Common myeloid progenitor, CD34-positive (primary cell): Measurements from ENCODE around the gene BBX.

Source experiments
- CTCF ChIA-PET: fragments of 350-600 bp; sonication (Branson Sonifier 250); formaldehyde crosslinking; loops from one replicate; lab custom pipeline; 2021; ENCODE audit warnings: antibody characterized with exemption; lab: Charles Lee
- POLR2A ChIA-PET: fragments of 350-600 bp; sonication (Branson Sonifier 250); formaldehyde crosslinking; loops from one replicate; lab custom pipeline; 2021; ENCODE audit warnings: antibody characterized with exemption; lab: Charles Lee
- DNase-seq, 3 donors: peaks; one replicate each; pipeline versions ENCODE4 v3.0.0 to v3.0.0-alpha.2; 2013
- H3K27ac ChIP-seq, 2 experiments: 1 replicate in 1 of 2; 2 replicates in 1 of 2; pipeline ENCODE4 v1.7.0; 2013; ENCODE audit warnings: inconsistent platforms in 2 of 2, low read length in 2 of 2, mild to moderate bottlenecking in 2 of 2, low read depth in 1 of 2, moderate library complexity in 1 of 2; ENCODE audit not compliant: severe bottlenecking in 2 of 2, insufficient read depth in 1 of 2, poor library complexity in 1 of 2
- H3K27me3 ChIP-seq, 5 experiments: replicated peaks in 2 of 5; 1 replicate in 3 of 5; 2 replicates in 2 of 5; pipeline versions ENCODE4 v1.6.1 to v1.7.0; 2013; ENCODE audit warnings: low read length in 4 of 5, mild to moderate bottlenecking in 2 of 5, moderate library complexity in 2 of 5, inconsistent platforms in 1 of 5; ENCODE audit not compliant: insufficient read depth in 5 of 5, control insufficient read depth in 4 of 5
- H3K36me3 ChIP-seq, 4 experiments: 1 replicate in 2 of 4; 2 replicates in 2 of 4; pipeline versions ENCODE4 v1.6.1 to v1.7.0; 2013; ENCODE audit warnings: low read length in 3 of 4, control low read depth in 1 of 4, mild to moderate bottlenecking in 1 of 4; ENCODE audit not compliant: control insufficient read depth in 4 of 4, insufficient read depth in 4 of 4
- H3K4me1 ChIP-seq, 4 experiments: 1 replicate in 3 of 4; 2 replicates in 1 of 4; pipeline versions ENCODE4 v1.6.1 to v1.7.1; 2013; ENCODE audit warnings: low read length in 3 of 4, mild to moderate bottlenecking in 3 of 4, control low read depth in 1 of 4, inconsistent platforms in 1 of 4, moderate library complexity in 1 of 4; ENCODE audit not compliant: control insufficient read depth in 4 of 4, insufficient read depth in 4 of 4; ENCODE audit errors: control extremely low read depth in 1 of 4
- H3K4me3 ChIP-seq, 7 experiments: 1 replicate in 4 of 7; 2 replicates in 3 of 7; pipeline versions ENCODE4 v1.5.1 to v1.7.0; 2013; ENCODE audit warnings: mild to moderate bottlenecking in 7 of 7, low read length in 6 of 7, moderate library complexity in 6 of 7, inconsistent platforms in 2 of 7, low read depth in 2 of 7, control low read depth in 1 of 7; ENCODE audit not compliant: insufficient read depth in 4 of 7, control insufficient read depth in 1 of 7; ENCODE audit errors: extremely low read depth in 1 of 7
- H3K9me3 ChIP-seq, 5 experiments: 1 replicate in 4 of 5; 2 replicates in 1 of 5; pipeline versions ENCODE4 v1.6.1 to v1.7.1; 2013; ENCODE audit warnings: low read length in 4 of 5, mild to moderate bottlenecking in 2 of 5, inconsistent platforms in 1 of 5, low read depth in 1 of 5, moderate library complexity in 1 of 5; ENCODE audit not compliant: control insufficient read depth in 4 of 5, insufficient read depth in 2 of 5; ENCODE audit errors: control extremely low read depth in 1 of 5
- WGBS: methylation state at CpG from one replicate; pipeline ENCODE4 v1.1.5; 2013; ENCODE audit not compliant: insufficient coverage; 5-methylcytosine and 5-hydroxymethylcytosine counted together

Gene BBX

DNA sequence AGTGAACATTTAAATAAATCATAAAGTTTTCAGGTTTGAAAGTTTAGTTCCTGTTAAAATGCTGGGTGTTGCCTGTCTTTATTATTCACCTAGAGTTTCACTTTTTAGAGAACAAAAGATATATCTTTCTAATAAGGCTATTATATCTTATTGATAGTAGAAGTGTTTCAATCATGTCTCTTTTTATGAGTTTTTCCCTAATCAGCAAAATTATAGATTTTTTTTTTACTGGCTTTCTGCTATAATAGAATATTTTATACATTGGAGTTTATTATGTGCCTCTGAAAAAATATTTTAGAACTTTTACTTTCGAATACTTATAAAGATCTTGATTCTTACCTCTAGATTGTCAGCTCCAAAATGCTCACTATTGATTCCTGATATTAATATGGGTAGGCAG lies 131.5 kb downstream of the BBX start:
- POLR2A ChIA-PET: no interaction called here
- DNase-seq: no peak
- Histone ChIP-seq H3K27me3 (no peaks in the 10 kb centered on the region), H3K9me3 (no peaks in the 10 kb centered on the region), H3K27ac (no peak overlapping the region), H3K4me3 (no peak overlapping the region), H3K36me3 (peaks cover 0 to 7% (median 3%) of the 10 kb centered on the region in 4 experiments), H3K4me1 (no peaks in the 10 kb centered on the region)
- CTCF ChIA-PET: no interaction called here
- no CpG with 5 or more reads among the region's 1 CpG for WGBS

DNA sequence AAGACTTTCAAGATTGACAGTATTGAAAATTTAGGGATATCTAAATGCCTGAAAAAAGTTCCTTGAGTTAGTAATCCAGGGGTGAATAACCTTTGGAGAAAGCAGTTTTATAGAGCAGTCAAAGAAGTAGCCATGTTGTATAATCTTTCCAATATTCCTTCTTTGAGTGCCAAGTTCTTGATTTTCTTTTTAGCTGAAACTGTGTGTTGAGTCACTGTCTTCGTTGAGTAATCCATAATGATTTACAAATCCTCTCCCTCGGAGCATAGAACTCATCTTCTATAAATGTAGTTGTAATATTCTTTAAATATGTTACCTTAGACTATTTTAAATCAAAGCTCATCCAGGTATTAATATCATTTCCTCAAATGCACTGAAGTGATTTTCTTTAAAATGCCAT lies 135.2 kb downstream of the BBX start:
- CTCF ChIA-PET: interaction anchor here (1.2 to 3.8 kb wide), 6 partner anchors 12 to 84 kb away, joined by 3 to 23 read pairs (median 4); no protein-coding TSS in a partner anchor
- Histone ChIP-seq H3K27me3 (no peaks in the 10 kb centered on the region), H3K4me1 (no peaks in the 10 kb centered on the region), H3K4me3 (no peak overlapping the region), H3K36me3 (peaks cover 0 to 4% (median 1%) of the 10 kb centered on the region in 4 experiments), H3K9me3 (no peaks in the 10 kb centered on the region), H3K27ac (no peak overlapping the region)
- no peak for DNase-seq
- WGBS: no CpG with 5 or more reads among the region's 2 CpGs
- POLR2A ChIA-PET: no interaction called here

DNA sequence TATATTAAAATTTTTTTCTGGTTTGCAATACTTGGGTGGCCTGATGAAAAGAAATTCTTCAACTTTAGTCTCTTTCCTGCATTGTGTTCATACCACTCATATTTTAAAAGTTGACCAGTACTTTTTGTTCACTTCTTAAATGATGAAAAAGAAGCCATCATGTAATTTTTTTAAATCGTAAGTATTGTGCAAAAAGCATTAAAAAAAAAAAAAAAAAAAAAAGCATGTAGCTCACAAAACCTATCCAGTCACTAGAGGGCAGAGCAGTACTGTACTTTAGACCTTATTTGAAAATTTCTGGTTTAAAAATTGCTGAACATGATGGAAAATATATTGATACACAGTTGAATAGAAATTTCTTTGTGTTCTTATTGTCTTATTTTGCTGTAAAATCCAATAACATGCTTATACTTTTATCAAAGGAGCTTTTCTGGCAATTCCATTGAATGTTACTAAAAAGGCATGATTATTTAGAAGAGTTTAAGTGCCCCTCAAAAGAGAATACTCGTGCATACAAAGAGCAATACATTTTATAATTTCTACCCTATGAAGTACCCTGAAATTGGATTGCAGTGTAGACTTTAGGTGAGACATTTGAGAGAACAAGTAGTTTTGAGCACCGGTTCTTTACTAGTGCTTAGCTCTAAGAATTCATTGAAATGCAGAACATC lies 137.7 kb downstream of the BBX start:
- H3K4me3 ChIP-seq: no peak overlapping the region
- no peaks in the 10 kb centered on the region for H3K27me3 ChIP-seq
- DNase-seq: peak; percentile 35 to 71 (median 63)
- WGBS: no CpG with 5 or more reads among the region's 3 CpGs
- no peaks in the 10 kb centered on the region for H3K9me3 ChIP-seq
- no peaks in the 10 kb centered on the region for H3K4me1 ChIP-seq
- POLR2A ChIA-PET: no interaction called here
- peaks cover 0 to 2% (median 0%) of the 10 kb centered on the region in 4 experiments for H3K36me3 ChIP-seq
- CTCF ChIA-PET: interaction anchor here (0.8 to 4.1 kb wide), 21 partner anchors 8 to 817 kb away, joined by 3 to 28 read pairs (median 4); no protein-coding TSS in a partner anchor
- H3K27ac ChIP-seq: no peak overlapping the region

DNA sequence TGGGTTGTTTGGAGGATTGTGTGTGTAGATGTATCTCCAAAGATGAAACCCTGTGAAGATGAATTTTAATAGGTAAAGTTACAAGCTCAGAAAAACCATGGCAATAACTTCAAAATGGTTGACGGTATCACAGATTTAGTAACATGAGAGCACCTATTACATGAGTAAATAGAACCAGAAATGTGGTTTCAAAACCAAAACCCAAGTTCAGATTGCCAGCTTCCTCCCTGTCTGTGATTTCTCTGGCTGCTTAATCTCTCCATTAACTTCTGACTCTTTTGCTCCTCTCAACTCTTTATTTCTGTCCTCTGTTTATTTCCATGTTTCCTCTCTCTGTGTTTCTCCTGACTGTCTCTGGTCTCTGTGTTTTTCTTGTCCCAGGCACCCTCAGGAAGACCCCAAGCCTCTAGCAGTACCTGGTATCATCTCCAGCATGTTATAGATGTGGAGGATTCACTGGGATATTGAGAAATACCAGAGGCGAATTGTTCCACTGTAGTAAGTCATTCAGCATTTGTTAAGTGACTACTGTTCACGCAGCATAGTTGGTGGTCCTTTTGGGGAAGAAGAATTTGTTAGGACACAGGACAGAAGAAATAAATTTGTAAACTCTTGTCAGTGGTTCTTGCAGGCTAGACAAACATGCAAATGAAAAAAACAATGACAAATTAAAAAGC lies 138.8 kb downstream of the BBX start:
- Histone ChIP-seq H3K9me3 (no peaks in the 10 kb centered on the region), H3K4me1 (no peaks in the 10 kb centered on the region), H3K27me3 (no peaks in the 10 kb centered on the region), H3K27ac (no peak overlapping the region), H3K4me3 (no peak overlapping the region), H3K36me3 (peaks cover 0 to 8% (median 0%) of the 10 kb centered on the region in 4 experiments)
- peak in 2 of 3 donors; percentile 25 to 28 for DNase-seq
- ChIA-PET POLR2A (no interaction called here), CTCF (interaction anchor here (0.7 to 4.1 kb wide), 16 partner anchors 9 to 425 kb away, joined by 3 to 28 read pairs (median 6); no protein-coding TSS in a partner anchor)
- 72% methylated on average over 3 of the region's 3 CpGs for WGBS

DNA sequence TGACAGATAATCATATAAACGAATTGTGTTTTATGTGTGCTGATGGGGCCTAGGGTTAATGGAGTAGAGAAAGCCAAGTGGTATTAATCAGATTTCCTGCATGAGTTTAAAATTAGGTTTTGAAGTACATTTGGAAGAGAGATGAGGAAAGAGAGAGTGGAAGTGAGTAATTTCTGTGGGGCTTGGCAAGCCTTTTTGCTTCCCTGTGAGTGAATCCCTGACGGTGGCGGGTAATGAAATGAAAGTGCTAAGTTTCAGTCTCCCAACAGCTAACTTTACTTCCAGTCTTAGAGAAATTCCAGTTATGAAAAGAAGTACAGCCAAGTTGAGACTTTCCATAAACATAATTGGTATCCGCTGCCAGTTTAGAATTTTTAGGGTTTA lies 139.4 kb downstream of the BBX start:
- CTCF ChIA-PET: interaction anchor here (0.7 to 4.1 kb wide), 10 partner anchors 8 to 391 kb away, joined by 3 to 28 read pairs (median 4); no protein-coding TSS in a partner anchor
- POLR2A ChIA-PET: no interaction called here
- Histone ChIP-seq H3K27ac (no peak overlapping the region), H3K27me3 (no peaks in the 10 kb centered on the region), H3K4me1 (no peaks in the 10 kb centered on the region), H3K36me3 (peaks cover 0 to 8% (median 0%) of the 10 kb centered on the region in 4 experiments), H3K4me3 (no peak overlapping the region), H3K9me3 (no peaks in the 10 kb centered on the region)
- no peak for DNase-seq
- WGBS: 100% methylated on average over 1 of the region's 4 CpGs

DNA sequence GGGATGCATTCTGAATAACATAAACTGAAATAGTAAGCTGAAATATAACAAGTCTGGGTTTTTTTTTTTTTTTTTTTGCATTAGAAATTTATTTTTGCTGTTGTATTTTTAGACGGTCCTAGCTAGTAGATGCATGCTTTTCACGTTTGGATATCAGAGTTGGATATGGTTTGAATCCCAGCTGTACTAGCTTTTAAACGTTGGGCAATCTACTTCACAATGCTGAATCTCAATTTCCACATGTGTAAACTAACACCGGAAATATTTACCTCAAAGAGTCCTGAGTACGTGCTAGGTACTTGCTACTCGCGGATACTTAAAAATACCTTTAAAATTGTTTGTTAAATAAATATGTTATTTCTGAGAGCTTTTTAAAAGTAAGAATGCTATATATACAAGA lies 139.8 kb downstream of the BBX start:
- Histone ChIP-seq H3K27me3 (no peaks in the 10 kb centered on the region), H3K4me1 (no peaks in the 10 kb centered on the region), H3K27ac (no peak overlapping the region), H3K36me3 (peaks cover 0 to 8% (median 0%) of the 10 kb centered on the region in 4 experiments), H3K4me3 (no peak overlapping the region), H3K9me3 (no peaks in the 10 kb centered on the region)
- ChIA-PET POLR2A (no interaction called here), CTCF (interaction anchor here (0.6 to 4.1 kb wide), 9 partner anchors 13 to 391 kb away, joined by 3 to 28 read pairs (median 4); no protein-coding TSS in a partner anchor)
- no CpG with 5 or more reads among the region's 7 CpGs for WGBS
- DNase-seq: no peak

DNA sequence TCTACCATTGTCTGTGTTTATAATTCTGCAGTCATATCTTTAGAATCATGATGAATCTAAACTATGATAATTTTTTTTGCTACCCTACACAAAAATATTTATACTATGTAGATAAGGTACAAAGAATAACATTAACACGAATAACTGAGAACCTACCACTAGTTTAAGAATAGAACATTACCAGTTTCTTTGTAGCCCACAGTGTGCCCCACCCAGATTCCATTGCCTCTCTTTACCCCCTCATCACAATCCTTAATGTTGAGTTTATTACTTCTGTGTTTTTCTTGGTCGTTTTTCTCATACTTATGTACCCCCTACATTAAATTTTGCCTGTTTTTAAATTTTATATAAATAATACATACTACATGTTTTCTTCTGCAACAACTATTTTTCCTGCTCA lies 140.5 kb downstream of the BBX start:
- no peak for DNase-seq
- Histone ChIP-seq H3K27ac (no peak overlapping the region), H3K36me3 (peaks cover 0 to 8% (median 0%) of the 10 kb centered on the region in 4 experiments), H3K4me3 (no peak overlapping the region), H3K4me1 (no peaks in the 10 kb centered on the region), H3K9me3 (no peaks in the 10 kb centered on the region), H3K27me3 (no peaks in the 10 kb centered on the region)
- WGBS: no CpG with 5 or more reads among the region's 2 CpGs
- ChIA-PET POLR2A (interaction anchor here (0.7 kb wide), 1 partner anchor 233 kb away, joined by 3 read pairs; no protein-coding TSS in a partner anchor), CTCF (interaction anchor here (0.6 to 1.8 kb wide), 3 partner anchors 9 to 425 kb away, joined by 3 to 6 read pairs (median 3); no protein-coding TSS in a partner anchor)
